ENCODE results near the gene TLK1.

Gene TLK1

GRCh38 chr2:170971071-170971470 is 189.6 kb downstream of the TLK1 start:
- TF ChIP-seq, protein P1, sequence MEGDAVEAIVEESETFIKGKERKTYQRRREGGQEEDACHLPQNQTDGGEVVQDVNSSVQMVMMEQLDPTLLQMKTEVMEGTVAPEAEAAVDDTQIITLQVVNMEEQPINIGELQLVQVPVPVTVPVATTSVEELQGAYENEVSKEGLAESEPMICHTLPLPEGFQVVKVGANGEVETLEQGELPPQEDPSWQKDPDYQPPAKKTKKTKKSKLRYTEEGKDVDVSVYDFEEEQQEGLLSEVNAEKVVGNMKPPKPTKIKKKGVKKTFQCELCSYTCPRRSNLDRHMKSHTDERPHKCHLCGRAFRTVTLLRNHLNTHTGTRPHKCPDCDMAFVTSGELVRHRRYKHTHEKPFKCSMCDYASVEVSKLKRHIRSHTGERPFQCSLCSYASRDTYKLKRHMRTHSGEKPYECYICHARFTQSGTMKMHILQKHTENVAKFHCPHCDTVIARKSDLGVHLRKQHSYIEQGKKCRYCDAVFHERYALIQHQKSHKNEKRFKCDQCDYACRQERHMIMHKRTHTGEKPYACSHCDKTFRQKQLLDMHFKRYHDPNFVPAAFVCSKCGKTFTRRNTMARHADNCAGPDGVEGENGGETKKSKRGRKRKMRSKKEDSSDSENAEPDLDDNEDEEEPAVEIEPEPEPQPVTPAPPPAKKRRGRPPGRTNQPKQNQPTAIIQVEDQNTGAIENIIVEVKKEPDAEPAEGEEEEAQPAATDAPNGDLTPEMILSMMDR (IDR thresholded peaks at IDR 0.05; ENCODE audit: insufficient read depth, low read length, missing control alignments): no peak
- CTCF ChIA-PET: interaction anchor here (0.7 to 2.5 kb wide), 5 partner anchors 112 to 644 kb away, joined by 3 to 40 read pairs (median 8); no protein-coding TSS in a partner anchor
- POLR2A ChIA-PET: no interaction called here

DNA sequence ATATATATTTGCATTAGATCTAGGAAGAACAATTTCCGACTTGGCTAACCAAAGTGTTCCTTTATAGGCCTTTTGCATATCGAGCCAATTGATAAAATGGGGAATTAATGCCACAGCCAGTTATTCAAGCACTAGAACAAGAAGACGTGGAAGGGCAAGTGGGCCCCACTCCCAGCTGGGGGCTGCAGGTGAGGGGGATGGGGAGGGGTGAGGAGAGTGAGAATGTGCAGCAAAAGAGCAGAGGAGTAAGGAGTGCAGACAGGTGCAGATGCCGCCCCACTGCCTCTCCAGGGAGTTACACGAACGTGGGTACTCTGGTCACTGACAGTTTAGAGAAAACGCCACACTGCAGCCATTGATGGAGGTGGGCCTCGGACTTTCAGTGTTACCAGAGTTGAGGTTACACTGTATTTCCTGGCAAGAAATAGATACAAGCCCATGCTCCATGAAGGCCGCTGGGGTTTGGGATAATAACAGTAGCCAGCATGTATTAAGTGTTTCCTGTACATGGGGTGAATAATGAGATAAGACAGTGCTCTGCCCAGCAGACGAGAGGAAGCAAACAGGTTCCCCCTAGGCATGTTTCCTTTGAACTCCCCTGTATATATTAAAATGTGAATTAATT is 190.7 kb downstream of the TLK1 start:
- no peak for DNase-seq (ENCODE audit: low read depth, low spot score)

More at GRCh38 chr2:170971071-170971470, 189.6 kb downstream of the TLK1 start:
- DNase-seq (ENCODE audit: low read depth, low spot score): no peak
- H3K4me3 ChIP-seq (ENCODE audit: low read depth, low read length): no peak overlapping the region

DNA sequence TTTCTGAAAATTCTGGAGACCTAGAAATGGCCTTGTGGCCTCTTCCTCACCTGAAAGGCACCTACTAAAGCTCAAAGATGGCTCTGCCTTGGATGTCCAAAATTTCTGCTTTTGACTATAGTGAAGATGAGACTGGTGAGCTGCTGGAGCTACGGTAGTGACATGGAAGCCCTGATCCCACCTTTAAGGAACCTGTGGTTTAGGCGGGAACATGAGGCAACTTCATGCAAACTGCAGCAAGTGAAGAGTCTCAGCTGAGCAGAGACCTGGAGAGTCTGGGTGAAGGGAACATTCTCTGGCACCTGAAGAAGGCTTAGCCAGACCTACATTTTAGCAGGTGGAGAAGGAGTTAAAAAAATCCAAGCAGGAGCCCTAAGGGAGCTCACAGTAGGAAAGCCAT is 191.7 kb downstream of the TLK1 start:
- DNase-seq (ENCODE audit: low read depth, low spot score): no peak
- ChIA-PET POLR2A (no interaction called here), CTCF (interaction anchor here (1.9 kb wide), 1 partner anchor 448 kb away, joined by 10 read pairs; no protein-coding TSS in a partner anchor)
- H3K4me3 ChIP-seq (ENCODE audit: low read depth, low read length): no peak overlapping the region
- TF ChIP-seq, protein P1 (IDR thresholded peaks at IDR 0.05; ENCODE audit: insufficient read depth, low read length, missing control alignments): no peak

More for the DNA sequence above, 190.7 kb downstream of the TLK1 start:
- CTCF ChIA-PET: interaction anchor here (1.5 to 1.9 kb wide), 2 partner anchors 447 kb away, joined by 8 to 10 read pairs; no protein-coding TSS in a partner anchor
- POLR2A ChIA-PET: no interaction called here
- TF ChIP-seq, protein P1 (IDR thresholded peaks at IDR 0.05; ENCODE audit: insufficient read depth, low read length, missing control alignments): no peak
- no peak overlapping the region for H3K4me3 ChIP-seq (ENCODE audit: low read depth, low read length)

DNA sequence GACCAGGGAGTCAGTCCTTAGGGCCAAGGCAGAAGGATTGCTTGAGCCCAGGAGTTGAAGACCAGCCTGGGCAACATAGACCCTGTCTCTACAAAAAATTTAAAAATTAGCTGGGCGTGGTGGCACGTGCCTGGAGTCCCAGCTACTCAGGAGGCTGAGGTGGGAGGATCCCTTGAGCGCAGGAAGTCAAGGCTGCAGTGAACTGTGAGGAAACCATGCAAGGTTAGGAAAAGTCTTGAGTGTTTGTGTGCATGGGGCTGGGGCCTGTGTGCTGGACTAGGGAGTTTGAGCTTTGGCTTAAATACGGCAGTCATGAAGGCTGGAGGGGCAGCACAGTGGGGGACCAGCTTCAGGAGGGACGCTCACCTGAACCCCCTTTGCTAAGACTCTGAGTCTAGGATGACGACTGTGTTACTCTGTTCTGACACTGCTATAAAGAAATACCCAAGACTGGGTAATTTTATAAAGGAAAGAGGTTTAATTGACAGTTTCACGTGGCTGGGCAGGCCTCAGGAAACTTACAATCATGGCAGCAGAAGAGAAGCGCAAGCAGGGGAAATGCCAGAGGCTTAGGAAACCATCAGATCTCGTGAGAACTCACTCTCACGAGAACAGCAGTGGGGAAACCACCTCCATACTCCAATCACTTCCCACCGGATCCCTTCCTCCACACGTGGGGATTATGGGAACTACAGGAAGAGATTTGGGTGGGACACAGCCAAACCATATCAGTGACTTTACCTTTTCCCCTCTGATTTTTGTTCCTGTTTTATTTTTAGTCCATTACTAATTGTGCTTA is 192.3 kb downstream of the TLK1 start:
- DNase-seq (ENCODE audit: low read depth, low spot score): no peak
- CTCF ChIA-PET: interaction anchor here (1.9 kb wide), 1 partner anchor 448 kb away, joined by 10 read pairs; no protein-coding TSS in a partner anchor

GRCh38 chr2:170967553-170967952 is 193.1 kb downstream of the TLK1 start:
- H3K4me3 ChIP-seq (ENCODE audit: low read depth, low read length): no peak overlapping the region
- ChIA-PET CTCF (interaction anchor here (1.1 kb wide), 2 partner anchors 38 to 449 kb away, joined by 3 to 8 read pairs; partner anchors contain the start of gene GORASP2), POLR2A (no interaction called here)
- no peak for DNase-seq (ENCODE audit: low read depth, low spot score)
- TF ChIP-seq, protein P1 (IDR thresholded peaks at IDR 0.05; ENCODE audit: insufficient read depth, low read length, missing control alignments): no peak

More for the DNA sequence above, 192.3 kb downstream of the TLK1 start:
- no peak overlapping the region for H3K4me3 ChIP-seq (ENCODE audit: low read depth, low read length)
- POLR2A ChIA-PET: no interaction called here
- TF ChIP-seq, protein P1 (IDR thresholded peaks at IDR 0.05; ENCODE audit: insufficient read depth, low read length, missing control alignments): no peak
